ENCODE data around the gene STAT5A.
"Not testable (repeated sequence)": the region's sequence is repeated elsewhere in the genome, so short reads cannot be mapped to it uniquely, and the experiment has no call there.

The STAT5A gene

DNA sequence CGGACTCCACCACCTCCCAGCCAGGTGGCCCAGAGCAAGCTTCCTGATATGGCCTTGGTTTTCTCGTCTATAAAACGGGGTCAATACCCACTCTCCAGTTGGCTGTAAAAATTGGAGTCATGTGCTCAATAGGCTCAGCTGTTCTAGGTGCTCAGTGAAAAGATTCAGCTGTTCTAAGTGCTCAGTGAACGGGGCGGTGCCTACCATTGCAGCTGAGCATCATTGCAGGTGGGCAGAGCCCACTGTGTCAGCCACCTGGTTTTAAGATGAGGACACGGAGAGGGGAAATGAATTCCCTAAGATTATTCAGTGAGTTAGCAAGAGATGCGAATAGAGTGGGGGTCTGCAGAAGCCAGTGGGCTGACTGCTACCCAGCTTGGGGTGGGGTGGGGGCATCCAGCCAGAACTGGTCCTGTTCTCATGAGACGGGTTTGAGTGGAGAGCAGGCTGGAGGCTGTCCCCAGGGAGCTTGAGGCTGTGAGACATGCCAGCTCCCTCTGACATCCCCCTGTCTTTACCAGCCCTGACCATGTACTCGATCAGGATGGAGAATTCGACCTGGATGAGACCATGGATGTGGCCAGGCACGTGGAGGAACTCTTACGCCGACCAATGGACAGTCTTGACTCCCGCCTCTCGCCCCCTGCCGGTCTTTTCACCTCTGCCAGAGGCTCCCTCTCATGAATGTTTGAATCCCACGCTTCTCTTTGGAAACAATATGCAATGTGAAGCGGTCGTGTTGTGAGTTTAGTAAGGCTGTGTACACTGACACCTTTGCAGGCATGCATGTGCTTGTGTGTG lies 21.9 kb downstream of the STAT5A start:
- DNase-seq, result no peak

GRCh38 chr17:42310787-42311215 lies 22.5 kb downstream of the STAT5A start:
- no peak for DNase-seq

- DNase-seq, result peak; percentile 91 to 95
Measured at GRCh38 chr17:42311240-42312034, 23.1 kb downstream of the STAT5A start.

DNA sequence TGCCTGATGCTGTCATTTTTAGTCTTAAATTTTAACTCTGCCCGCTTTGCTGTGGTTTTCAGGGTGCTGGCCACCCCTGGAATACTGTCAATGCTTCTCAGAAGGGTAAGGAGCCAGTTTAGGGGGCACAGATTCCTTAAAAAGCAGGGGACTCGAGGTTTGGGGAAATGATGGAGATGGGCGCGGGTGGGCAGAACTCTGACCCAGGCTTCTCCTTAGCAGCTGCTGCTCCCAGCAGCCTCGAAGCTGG lies 23.7 kb downstream of the STAT5A start:
- DNase-seq, result no peak

DNA sequence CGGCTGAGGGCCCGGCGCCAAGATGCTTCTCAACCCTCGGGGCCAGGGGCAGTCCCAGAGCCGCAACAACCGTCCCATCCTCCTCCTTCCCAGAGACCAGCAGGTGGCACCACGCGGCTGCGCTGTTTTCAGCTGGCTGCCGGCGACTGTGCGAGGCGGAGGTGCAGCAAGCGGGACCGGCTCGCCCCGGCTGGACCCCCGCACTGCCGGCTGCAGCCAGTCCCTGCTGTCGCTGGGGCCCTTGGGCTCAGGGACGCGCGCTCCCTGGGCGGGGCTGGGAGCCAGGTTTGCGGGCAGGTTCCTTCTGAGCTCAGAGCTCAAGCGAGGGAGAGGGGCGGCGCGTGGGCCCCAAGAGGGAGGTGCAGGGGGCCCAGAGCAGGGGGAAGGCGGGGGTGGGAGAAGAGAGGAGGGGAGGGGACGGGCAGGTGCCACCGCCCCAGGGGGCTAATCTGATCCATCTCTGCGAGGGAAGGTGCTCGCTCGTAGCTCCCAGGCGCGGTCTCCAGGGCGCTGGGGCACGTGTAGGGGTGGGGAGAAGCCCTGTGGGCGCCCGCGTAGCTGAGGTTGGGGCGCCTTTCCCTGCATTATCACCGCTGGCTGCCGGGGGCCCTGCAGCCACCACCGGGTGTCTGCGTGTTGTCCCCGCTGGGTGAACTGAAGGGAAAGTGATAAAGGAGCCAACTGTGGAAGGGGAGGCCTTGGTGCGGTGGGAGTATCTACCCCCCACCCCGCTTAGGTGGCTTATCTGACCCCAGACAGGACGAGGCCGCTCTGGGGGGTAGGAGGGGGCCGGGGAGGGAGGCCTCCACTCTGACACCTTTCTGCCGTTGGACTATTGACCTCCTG lies 24.2 kb downstream of the STAT5A start:
- DNase-seq, result peak; percentile 89 to 90

DNA sequence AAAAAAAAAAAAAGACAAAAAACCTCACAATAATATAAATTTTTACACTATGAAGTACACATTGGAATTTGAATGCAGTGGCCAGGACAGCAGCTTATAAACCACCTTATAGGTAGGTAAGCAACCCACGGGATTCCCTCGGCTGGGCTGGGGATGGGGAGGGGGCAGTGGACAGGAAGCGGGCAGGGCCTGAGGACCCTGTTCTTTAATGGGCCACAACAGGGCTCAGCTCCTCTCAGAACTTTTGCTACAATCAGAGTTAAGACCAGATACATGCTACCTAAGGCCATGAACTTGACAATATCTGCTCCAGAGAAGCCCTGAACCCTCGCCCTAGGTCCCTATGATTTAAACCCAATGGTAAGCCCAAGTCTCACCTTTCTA lies 25.1 kb downstream of the STAT5A start:
- no peak for DNase-seq

DNA sequence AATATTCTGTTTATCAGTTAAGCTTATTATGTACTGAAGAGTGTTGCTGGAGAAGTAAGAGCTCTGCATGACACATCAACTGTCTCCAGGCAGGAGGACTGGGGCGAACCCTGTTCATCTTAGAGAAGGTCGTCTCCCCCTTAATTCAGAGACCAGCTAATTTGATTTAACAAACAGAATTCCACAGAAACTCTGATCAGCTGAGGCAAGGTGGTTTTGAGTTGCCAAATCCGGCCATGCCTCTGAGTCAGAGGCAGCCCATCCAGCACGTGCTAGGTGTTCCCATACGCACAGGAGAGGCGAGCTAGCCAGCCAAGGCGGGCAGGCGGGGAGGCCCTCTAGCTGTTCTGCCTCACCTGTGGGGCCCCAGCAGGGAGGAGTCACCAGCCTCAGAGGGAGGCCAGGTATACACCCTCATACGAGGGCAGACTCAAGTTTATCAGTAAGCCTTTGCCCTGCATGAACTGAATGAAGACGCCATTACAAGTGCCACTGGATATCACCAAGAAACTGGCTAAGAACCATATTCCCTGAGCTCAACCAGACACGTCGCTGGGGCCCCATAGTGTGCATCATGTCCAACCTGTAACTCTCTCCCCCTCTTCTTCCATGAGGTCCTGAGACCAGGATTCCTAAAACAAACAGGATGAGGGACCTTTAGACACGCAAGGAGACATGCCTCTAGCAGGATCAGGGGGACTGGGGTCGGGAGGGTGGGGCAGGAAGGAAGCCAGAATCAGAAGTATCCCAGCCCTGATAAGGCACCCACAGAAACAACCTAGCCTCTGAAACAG lies 25.7 kb downstream of the STAT5A start:
- DNase-seq, result no peak

DNA sequence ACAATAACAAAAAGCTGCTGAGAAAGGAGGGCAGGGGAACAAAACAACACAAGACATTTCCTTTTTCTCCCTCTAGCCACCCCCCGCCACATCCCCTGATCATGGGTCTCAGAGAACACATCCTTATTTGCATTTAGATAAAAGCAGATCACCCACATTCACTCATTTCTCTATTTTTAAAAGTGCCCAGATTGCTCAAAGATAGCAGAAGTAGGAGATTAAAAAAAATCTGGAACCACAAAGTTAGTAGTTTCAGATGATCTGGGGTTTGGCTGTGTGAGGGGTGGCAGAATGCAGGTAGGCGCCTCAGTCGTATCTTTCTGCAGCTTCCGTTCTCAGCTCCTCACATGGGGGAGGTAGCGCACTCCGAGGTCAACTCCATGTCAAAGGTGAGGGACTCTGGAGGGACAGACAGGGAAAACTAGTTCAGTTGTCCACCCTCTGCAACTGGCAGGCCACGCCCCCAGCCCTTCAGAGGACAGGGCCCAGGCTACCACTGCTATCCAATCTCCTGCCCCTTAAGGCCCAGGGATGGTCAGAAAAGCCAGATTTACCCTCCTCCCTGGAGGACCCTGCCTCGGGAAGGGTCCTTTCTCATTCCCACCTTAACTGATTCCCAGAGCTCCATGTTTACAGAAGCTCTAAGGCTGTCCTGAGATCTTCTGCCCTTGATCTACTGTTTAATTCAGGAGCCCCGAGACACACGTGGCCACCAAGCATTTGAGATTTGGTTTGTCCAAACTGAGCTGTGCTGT lies 27.3 kb downstream of the STAT5A start:
- DNase-seq, result no peak

DNA sequence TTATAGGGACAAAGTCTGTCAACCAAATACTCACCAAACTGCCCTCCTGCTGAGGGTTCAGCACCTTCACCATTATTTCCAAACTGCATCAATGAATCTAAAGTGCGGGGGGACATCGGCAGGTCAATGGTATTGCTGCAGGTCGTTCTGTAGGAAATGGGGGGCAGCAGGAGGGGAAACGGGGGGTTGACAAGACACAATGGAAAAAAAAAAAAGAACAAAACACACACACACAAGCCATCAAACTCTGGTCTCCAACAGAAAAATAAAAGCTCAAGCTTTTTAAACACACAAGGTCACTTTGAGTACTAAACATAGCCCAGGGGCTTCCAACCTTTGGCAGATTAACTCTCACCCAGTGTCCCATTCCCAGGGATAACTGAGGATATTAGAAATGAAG lies 28.5 kb downstream of the STAT5A start:
- no peak for DNase-seq

DNA sequence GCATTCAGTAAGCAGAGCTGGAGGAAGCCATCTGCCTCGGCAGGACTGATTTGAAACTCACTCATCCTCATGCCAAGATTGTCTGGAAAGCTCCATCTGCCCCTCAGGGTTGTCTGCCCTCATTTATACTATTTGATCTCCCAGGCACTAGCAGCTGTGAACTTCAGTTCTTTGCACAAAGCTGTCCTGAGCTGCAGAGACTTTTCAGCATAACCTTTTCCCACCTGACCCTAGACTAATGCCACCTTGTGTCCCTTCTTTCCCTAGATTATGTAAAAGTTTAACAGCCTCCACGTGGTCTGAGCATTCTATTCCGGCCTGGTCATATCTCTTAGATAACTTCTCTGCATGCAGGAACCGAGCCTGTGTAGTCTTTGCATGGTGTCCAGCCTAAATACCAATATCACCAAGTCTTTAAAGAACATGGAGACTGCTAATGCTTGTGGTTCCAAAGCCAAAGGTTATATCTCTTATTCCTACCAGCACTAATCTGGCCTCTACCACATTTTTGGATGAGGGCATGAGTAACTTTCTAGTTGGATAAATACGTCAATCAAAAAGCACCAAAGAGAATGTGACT lies 29.1 kb downstream of the STAT5A start:
- no peak for DNase-seq

GRCh38 chr17:42317967-42318366 lies 29.7 kb downstream of the STAT5A start:
- not testable (repeated sequence) for DNase-seq

GRCh38 chr17:42321555-42321954 lies 33.3 kb downstream of the STAT5A start:
- no peak for DNase-seq

DNA sequence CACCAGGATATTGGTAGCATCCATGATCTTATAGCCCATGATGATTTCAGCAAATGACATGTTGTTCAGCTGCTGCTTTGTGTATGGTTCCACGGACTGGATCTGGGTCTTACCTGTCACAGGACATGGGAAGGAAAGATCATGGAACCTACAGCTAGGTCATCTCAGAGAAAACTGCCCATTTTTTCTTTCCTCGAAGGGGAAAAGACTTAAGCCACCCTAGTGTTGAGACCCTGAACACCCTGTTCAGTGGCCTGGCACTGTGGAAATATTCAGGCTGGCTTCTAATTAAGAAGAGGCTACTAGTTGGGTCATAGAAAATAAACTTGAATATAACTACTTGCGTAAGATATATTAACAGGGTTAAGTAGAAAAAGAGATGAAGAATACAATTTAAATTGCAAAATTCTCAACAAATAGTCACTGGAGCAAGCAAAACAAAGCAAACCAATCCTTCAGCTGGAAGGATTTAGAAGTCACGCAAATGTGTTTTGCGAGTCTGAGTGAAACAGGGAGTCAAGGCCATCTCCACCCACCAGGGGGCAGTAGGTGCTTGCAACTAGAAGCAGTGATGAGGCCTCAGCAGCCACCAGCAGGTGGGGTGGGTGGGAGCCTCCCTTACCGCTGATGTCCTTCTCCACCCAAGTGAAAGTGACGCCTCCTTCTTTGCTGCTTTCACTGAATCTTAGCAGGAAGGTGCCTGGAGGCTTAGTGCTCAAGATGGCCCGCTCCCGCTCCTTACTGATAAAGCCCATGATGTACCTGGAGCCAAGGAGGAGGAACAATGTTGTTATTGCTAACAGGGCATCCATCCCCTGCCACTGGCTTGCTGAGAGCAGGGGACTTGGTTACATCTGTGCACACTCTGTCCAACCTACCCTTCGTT lies 34.3 kb downstream of the STAT5A start:
- DNase-seq, result peak; percentile 92 to 93

- DNase-seq, result no peak
Measured at GRCh38 chr17:42323268-42323773, 35.0 kb downstream of the STAT5A start.

GRCh38 chr17:42325026-42325425 lies 36.7 kb downstream of the STAT5A start:
- no peak for DNase-seq

GRCh38 chr17:42329025-42329976 lies 41.0 kb downstream of the STAT5A start:
- no peak for DNase-seq

GRCh38 chr17:42333053-42333452 lies 44.8 kb downstream of the STAT5A start:
- DNase-seq, result no peak

DNA sequence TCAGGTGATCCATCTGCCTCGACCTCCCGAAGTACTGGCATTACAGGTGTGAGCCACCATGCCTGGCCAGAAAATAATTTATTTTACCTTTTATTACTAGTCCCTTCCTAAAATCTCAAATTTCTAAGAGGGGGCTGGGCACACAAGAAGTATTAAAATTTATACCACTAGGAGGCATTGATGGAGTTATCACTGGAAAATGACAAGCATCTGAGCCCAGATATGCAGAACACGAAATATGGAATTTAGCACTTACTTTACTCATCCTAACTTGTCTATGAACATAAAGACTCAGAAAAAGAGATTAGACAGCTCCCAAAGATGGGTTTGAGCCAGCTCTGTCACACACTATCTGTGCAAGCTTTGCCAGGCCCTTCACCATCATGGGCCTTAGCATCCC lies 46.4 kb downstream of the STAT5A start:
- DNase-seq, result peak in 1 of 2 experiments; percentile 19

- DNase-seq, result no peak
Measured at GRCh38 chr17:42337442-42337841, 49.1 kb downstream of the STAT5A start.
